SHP77 (cell line): ENCODE data around the gene OBSCN.

Experiments
- DNase-seq, 2 experiments: peaks; one replicate each; lab custom pipeline; 2025; lab: John Stamatoyannopoulos, UW

The OBSCN gene

GRCh38 chr1:228387321-228387720 is 179.5 kb downstream of the OBSCN start:
- DNase-seq = no peak

GRCh38 chr1:228390649-228391048 is 182.8 kb downstream of the OBSCN start:
- DNase-seq = no peak

DNA sequence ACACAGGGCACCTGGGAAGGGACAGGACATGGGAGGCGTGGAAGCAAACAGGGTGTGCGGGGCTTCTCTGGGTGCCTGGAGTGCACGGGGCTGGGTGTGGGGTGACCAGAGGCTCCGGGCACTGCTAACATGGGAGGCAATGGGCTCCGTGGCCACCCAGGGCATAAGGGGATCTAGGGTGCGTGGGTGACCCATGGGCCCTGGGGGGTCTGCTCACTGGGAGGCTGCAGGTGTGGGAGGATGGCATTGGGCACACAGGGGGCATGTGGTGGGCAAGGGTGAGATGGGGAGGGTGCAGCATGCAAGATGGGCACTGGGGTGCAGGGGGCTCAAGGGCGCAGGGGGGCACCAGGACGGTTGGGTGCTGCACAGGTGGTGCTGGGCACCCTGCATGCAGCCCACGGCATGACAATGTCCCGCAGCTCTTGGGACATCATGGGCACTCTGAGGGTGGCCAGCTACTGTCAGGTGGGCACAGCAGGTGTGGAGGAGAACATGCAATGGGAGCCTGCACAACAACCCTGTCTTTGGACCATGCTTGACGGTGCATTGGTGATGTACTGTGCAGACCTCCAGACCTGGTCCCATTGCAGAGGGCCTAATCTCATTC is 183.7 kb downstream of the OBSCN start:
- DNase-seq = no peak

DNA sequence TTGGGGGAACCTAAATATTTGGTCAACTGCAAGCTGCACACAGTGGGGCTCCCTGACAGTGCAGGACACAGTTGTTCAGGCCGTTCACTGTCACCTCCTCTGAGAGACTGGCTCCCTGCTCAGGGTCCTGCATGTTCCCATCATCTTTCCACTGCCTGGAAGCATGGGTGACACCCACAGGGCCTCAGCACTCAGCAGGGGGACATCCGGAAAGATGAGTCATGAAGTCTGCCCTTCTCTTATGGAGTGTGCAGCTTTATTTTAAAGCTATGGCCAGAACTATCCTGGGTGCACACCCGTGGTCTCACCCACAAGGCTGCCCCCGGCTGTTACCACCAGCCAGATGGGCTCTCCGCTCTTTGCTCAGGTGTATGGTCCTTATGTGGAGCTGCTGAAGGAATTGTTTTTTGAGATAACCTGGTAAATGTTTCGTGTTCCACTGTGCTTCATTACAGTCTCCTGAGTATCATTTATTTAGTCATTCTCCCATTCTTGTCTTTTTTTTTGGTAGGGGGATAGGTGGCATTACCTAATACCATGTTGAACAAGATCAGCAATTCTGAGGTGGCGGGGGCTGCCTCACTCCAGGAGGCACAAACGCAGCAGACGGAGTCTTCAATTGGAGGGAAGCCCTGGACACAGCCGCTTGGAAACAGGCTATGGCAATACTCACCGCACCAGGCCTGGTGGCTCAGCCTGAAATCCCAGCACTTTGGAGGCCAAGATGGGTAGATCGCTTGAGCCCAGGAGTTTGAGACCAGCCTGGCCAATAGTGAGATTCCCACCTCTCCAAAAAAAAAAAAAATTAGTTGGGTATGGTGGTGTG is 184.5 kb downstream of the OBSCN start:
- no peak for DNase-seq

- DNase-seq = no peak
Measured at GRCh38 chr1:228393268-228393701, 185.4 kb downstream of the OBSCN start.

DNA sequence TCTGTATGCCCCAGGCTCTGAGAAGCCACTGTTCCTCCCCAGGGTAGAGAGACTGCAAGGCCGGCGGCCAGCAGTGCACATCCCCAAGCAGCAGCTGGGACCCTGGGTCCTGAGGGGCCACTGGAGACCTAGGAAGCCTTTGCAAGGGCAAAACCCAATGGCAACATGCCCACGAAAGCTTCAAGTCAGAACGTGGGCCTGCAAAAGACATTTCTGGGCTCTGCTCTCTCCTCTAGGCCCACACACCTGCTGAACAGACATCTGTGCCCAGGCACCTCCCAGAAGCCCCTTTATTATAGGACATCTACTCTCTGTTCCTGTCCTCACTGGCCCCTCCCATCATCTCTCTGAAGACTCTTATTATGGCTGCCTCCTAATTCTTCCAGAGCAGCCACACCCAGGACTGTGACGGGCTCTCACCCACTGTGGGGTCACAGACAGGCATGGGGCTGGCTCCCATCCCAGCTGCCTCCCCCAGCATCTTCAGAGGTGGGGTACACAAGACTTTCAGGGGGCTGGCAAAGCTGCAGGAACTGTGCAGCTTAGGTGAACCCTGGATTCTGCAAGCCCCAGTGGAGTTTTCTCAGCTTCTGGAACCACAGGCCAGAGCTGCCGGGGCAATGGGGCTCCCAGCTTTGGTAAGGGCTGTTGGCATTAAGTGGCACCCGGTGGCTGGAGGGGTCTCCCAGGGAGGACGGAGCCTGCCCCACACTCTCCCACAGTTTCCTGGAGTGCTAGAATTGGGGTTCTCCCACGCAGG is 186.1 kb downstream of the OBSCN start:
- no peak for DNase-seq

- no peak for DNase-seq
Measured at GRCh38 chr1:228394571-228395394, 186.9 kb downstream of the OBSCN start.

DNA sequence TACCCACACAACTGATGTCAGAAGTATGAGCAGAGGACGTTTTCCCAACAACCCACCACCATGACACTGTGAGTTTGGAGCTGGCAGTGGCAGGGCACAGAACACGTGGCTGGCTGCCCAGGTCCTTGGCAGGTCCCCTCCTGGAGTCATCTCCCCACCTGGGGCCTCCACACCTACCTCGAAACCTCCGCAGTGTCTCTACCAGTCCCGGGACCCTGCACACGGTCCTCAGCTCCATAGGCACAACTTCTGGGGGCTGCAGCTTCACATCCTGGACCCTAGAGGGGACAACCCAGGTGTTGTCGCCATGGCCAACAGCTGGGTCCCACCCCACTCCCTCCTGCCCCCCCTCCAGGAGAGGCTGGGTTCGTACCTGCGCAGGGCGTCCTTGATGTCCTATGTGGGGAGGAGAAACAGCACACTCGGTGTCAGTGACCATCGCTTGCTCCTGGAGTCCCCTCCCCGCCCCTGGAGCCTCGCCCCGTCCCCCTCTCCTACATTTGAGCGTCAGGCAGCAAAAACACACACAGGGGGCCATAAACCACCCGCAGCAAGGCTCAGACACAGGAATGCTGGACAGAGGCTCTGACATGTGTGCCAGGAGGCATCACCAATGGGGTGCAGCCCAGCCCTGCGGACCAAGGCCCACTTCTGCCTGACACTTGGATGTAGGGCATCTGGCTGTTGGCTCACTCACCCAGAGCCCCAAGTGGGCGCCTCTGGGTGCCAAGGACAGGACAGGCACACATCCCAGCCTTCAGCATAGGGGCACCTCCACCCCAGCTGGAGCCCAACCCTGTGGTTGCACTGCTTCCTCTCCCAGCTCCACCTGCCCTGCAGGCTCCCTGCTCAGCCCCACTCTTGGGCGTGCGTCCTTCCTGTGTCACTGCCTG is 189.2 kb downstream of the OBSCN start:
- DNase-seq = no peak

GRCh38 chr1:228397966-228398365 is 190.1 kb downstream of the OBSCN start:
- no peak for DNase-seq

DNA sequence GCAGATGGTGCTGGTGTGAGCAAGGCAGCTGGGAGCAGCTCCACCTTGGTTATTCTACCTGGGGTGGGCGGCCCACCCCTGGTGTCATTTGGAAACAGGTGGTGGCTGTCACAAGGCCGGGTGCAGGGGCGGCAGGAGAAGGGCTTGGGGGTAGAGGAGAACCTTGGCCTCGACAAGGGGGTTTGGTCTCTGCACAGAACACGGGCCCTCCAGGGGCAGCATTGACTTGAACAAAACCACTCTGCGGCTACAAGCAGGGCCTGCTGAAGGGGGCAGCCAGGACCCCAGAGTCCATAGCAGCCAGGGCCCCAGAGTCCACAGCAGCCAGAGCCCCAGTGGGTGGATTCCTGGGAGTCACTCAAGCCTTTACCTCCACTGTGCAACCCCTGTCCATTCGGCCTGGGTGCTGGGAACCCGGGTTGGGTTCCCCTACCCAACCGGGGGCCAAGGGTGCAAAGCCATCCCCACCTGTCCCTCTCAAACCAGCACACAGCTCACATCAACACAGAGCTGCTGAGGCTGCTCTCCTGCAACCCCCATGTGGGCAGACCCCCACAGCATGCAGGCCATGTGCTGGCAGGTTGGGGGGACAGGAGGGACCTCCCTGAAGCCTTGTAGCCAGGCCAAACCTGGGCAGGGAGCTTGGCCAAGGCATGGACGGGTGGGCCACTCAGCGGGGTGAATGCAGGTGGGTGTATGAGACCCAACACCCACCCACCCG is 191.1 kb downstream of the OBSCN start:
- no peak for DNase-seq

DNA sequence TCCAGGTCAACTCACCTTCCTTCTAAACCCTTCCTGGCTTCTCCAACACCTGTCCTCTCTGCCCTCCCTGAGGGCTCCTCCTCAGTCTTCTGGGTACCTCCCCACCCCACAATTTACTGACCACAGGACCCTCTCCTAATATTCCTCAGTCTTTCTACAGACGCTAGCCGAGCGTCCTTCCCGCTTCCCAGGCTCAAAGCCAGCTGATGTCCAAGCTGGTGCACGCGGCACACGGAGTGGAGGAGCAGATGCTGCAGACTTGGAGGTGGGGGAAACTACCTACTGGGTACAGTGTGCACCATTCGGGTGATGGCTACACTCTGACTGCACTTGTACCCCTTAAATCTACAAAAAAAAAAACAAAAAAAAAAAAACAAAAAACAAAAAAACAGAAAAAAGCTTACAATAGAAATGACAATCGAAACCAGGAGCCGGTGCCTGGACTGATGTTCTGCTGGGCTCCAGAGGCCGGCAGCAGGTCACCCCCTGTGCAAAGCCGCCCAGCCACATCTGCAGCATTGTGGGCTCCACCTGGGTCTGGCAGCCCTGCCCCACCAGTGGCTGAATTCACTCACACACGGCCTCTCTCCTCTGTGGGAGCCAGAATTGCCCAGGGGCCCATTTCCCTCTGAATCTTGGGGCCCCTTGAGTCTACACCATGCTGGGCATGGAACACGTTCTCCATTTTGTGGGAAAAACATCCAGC is 191.8 kb downstream of the OBSCN start:
- DNase-seq = no peak

- DNase-seq = no peak
Measured at GRCh38 chr1:228400237-228400651, 192.4 kb downstream of the OBSCN start.

- DNase-seq = no peak
Measured at GRCh38 chr1:228400692-228401454, 193.0 kb downstream of the OBSCN start.

DNA sequence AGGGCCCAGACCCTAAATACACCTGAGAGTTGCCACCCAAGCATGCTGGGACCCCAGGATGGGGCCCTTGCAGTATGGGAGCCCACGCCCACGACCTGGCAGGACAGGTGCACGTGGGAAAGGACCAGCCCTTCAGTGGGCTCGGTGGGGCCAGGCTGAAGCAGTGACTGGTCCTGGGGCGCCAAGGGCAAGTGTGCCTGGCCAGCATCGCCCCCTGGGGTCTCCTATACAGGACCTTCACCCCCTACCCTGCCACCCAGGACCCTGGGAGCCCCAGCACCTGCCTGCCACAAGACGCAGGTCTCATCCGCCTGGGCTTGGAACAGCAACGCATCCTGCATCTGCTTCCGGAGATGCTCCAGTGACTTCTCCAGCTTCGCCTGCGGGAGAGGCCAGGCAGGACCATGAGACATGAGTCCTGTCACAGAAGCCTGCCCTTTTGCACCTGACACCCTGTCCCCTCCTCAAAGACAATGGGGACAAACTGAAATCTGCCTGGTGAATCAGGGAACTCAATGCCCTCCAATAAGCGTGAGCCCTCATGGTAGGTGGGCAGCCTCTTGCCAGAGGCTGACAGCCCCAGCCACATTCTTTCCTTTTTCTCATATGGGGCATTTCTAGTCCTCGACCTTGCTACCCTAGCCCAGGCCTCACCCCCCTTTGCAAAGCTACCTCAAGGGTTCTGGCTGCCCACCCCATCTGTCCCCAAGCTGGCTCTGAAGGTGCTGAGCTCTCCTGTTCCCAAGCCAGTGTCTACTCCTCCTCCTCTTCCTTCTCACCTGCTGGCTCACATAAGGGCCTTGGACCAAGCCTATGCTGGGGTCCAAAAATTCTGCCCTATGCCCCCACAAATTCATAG is 194.2 kb downstream of the OBSCN start:
- no peak for DNase-seq

- DNase-seq = no peak
Measured at GRCh38 chr1:228402641-228403025, 194.8 kb downstream of the OBSCN start.

- DNase-seq = no peak
Measured at GRCh38 chr1:228403231-228403631, 195.4 kb downstream of the OBSCN start.

- DNase-seq = no peak
Measured at GRCh38 chr1:228404107-228404720, 196.4 kb downstream of the OBSCN start.
